Measurements from ENCODE around the gene OTULIN. TPM values are rescaled to one million over a fixed set of nuclear protein-coding genes. Genes with fewer than 3 reads are reported as not detected.

OTULIN gene
- total and polyA plus RNA-seq, 2 experiments from 2014 or later: 12.8 to 24.4 TPM

DNA sequence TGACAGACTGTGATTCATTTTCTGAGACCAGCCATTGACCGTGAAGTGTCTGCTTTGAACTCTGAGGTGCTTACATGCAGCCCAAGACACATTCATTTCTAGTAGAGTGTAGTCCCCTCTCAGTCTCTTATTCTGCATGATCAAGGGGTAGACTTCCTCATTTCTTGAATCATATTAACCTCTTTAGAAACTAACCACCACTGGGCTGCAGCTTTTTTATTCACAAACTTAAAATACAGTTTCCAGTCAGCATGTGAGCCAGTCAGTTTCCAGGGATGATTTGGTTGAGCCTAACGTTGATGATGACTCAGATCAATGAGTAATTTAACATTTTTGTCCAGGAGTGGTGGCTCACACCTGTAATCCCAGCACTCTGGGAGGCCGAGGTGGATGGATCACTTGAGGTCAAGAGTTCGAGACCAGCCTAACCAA, 59.2 kb downstream of the OTULIN start:
- H3K27me3 ChIP-seq (replicated peaks; ENCODE audit: insufficient read depth): no peaks in the 10 kb centered on the region
- 72 to 73% methylated on average over 4 of the region's 4 CpGs for WGBS, 2 experiments (ENCODE audit: low coverage in 1 of 2, low lambda C conversion rate in 2 of 2, missing lambda C conversion rate in 2 of 2)
- H3K36me3 ChIP-seq (ENCODE audit: low read depth): no peaks in the 10 kb centered on the region
- DNase-seq: peak; percentile 27
- H3K79me2 ChIP-seq (ENCODE audit: insufficient read depth): no peaks in the 10 kb centered on the region
- TF ChIP-seq EZH2phosphoT487 (IDR thresholded peaks at IDR 0.05; ENCODE audit: insufficient read depth, low read depth) (no peak), EZH2 (IDR thresholded peaks at IDR 0.05; ENCODE audit: insufficient read depth, poor library complexity, severe bottlenecking) (no peak)
- H3K9me2 ChIP-seq (ENCODE audit: insufficient read depth): no peaks in the 10 kb centered on the region
- peaks cover 31% of the 10 kb centered on the region for H3F3A ChIP-seq (ENCODE audit: insufficient read depth)
- H3K9me3 ChIP-seq (ENCODE audit: low read depth): no peaks in the 10 kb centered on the region
- H3K4me3 ChIP-seq: no peak overlapping the region
- H4K20me1 ChIP-seq (ENCODE audit: insufficient read depth): no peaks in the 10 kb centered on the region
- H3K9ac ChIP-seq: no peak overlapping the region
- in situ Hi-C loops (cut with MboI): no loop called here
- no peak overlapping the region for H3K27ac ChIP-seq
- no peak overlapping the region for H3K4me2 ChIP-seq (ENCODE audit: unreplicated experiment)
- peaks cover 32% of the 10 kb centered on the region for H3K4me1 ChIP-seq (ENCODE audit: insufficient read depth)
- H2AFZ ChIP-seq: no peak overlapping the region

DNA sequence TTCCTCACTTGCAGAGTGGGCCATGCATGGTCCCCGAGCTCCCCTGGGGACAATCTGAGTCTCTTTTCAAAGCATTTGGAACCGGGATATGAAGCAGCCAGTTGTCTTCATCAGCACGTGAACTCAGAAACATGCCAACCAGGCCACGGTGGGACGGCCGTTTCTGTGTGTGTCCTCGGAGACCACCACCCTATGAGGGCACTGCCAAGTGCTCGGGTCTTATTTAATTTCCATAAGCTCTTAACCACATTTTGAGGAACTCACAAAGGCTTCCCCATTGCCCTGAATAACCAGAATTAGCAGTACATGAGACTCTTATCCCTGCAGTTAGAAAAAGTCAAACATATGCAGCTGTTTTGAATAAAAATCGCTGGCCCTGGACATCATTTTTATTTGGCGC, 60.1 kb downstream of the OTULIN start:
- H3K79me2 ChIP-seq (ENCODE audit: insufficient read depth): no peaks in the 10 kb centered on the region
- no peak overlapping the region for H3K9ac ChIP-seq
- H3F3A ChIP-seq (ENCODE audit: insufficient read depth): peaks cover 26% of the 10 kb centered on the region
- peaks cover 30% of the 10 kb centered on the region for H3K4me1 ChIP-seq (ENCODE audit: insufficient read depth)
- no peak overlapping the region for H3K4me2 ChIP-seq (ENCODE audit: unreplicated experiment)
- 92 to 93% methylated on average over 10 of the region's 10 CpGs for WGBS, 2 experiments (ENCODE audit: low coverage in 1 of 2, low lambda C conversion rate in 2 of 2, missing lambda C conversion rate in 2 of 2)
- TF ChIP-seq EZH2phosphoT487 (IDR thresholded peaks at IDR 0.05; ENCODE audit: insufficient read depth, low read depth) (no peak), EZH2 (IDR thresholded peaks at IDR 0.05; ENCODE audit: insufficient read depth, poor library complexity, severe bottlenecking) (no peak)
- no peaks in the 10 kb centered on the region for H3K36me3 ChIP-seq (ENCODE audit: low read depth)
- no peaks in the 10 kb centered on the region for H4K20me1 ChIP-seq (ENCODE audit: insufficient read depth)
- in situ Hi-C loops (cut with MboI): loop anchor here (5.0 kb wide), 1 partner anchor 278 kb away; no protein-coding TSS in a partner anchor
- no peaks in the 10 kb centered on the region for H3K9me2 ChIP-seq (ENCODE audit: insufficient read depth)
- H3K27ac ChIP-seq: no peak overlapping the region
- H3K4me3 ChIP-seq: no peak overlapping the region
- H3K27me3 ChIP-seq (replicated peaks; ENCODE audit: insufficient read depth): no peaks in the 10 kb centered on the region
- no peak overlapping the region for H2AFZ ChIP-seq
- H3K9me3 ChIP-seq (ENCODE audit: low read depth): no peaks in the 10 kb centered on the region
- DNase-seq: no peak

DNA sequence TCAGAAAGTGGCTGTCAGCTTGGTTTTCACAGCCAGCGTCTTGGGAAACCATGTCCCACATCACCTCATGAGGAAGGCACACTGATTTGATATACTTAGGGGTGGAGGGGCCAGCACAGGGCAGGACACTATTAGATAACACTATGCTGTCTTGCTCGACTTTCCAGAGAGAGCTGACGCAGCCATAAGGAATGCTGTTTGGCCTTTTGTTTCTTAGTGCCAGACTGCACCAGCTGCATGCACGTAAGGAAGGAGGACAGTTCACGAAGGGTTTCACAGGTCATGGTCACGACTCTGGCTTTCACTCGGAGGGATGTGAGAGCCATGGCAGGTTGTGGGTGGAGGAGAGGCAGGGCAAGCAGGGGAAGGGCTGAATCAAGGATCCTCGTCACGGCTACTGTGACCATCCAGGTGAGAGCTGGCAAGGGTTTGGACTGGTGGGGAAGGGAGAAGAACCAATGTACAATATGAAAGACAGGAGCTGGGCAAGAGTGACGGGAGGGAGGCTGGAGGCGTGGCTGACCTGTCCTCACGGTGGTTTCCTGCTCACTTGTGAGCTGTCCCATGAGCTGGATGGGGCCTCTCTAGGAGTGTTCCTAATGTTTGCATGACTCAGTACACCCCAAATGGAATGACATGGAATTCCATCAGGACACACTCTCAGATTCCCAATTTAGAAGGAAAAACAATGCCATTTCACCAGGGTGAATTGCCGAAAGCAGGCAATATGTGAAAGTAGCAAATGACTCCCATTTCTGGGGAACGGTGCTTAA, 61.7 kb downstream of the OTULIN start:
- no peaks in the 10 kb centered on the region for H4K20me1 ChIP-seq (ENCODE audit: insufficient read depth)
- peak; percentile 51 for DNase-seq
- no peak overlapping the region for H3K27ac ChIP-seq
- no peaks in the 10 kb centered on the region for H3K9me3 ChIP-seq (ENCODE audit: low read depth)
- no peaks in the 10 kb centered on the region for H3K79me2 ChIP-seq (ENCODE audit: insufficient read depth)
- TF ChIP-seq EZH2 (IDR thresholded peaks at IDR 0.05; ENCODE audit: insufficient read depth, poor library complexity, severe bottlenecking): no peak
- no peak for TF ChIP-seq EZH2phosphoT487 (IDR thresholded peaks at IDR 0.05; ENCODE audit: insufficient read depth, low read depth)
- no peak overlapping the region for H3K4me2 ChIP-seq (ENCODE audit: unreplicated experiment)
- H3K9me2 ChIP-seq (ENCODE audit: insufficient read depth): no peaks in the 10 kb centered on the region
- H3K4me3 ChIP-seq: no peak overlapping the region
- H3F3A ChIP-seq (ENCODE audit: insufficient read depth): peaks cover 10% of the 10 kb centered on the region
- no peaks in the 10 kb centered on the region for H3K27me3 ChIP-seq (replicated peaks; ENCODE audit: insufficient read depth)
- H3K4me1 ChIP-seq (ENCODE audit: insufficient read depth): peaks cover 14% of the 10 kb centered on the region
- no peak overlapping the region for H2AFZ ChIP-seq
- H3K9ac ChIP-seq: no peak overlapping the region
- WGBS, 2 experiments (ENCODE audit: low coverage in 1 of 2, low lambda C conversion rate in 2 of 2, missing lambda C conversion rate in 2 of 2): 77 to 79% methylated on average over 13 to 14 of the region's 14 CpGs
- in situ Hi-C loops (cut with MboI): loop anchor here (5.0 kb wide), 1 partner anchor 276 kb away; no protein-coding TSS in a partner anchor
- H3K36me3 ChIP-seq (ENCODE audit: low read depth): no peaks in the 10 kb centered on the region

DNA sequence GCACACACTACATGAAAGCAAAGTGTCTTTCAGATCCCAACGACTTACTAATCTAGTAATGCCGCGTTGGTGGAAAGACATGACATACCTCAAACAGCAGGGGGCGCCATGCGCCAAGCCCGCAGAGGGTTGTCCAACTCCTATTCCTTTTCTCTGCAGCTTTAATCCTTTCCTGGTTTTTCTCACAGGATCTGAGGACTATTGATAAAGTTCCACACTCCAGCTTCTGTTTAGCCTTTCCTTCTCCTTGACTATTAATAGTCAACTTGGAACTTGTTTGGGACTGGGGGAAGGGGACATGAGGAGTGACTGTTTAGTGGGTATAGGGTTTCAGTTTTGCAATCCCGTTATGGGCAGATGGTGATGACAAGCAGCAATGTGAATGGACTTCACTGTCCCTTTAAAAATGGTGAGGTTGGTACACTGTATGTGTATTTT, 62.9 kb downstream of the OTULIN start:
- H4K20me1 ChIP-seq (ENCODE audit: insufficient read depth): no peaks in the 10 kb centered on the region
- H3K27ac ChIP-seq: no peak overlapping the region
- H3K9me3 ChIP-seq (ENCODE audit: low read depth): no peaks in the 10 kb centered on the region
- peak overlapping the region; percentile 69 for H3K4me2 ChIP-seq (ENCODE audit: unreplicated experiment)
- no peaks in the 10 kb centered on the region for H3K9me2 ChIP-seq (ENCODE audit: insufficient read depth)
- in situ Hi-C loops (cut with MboI): loop anchor here (5.0 kb wide), 1 partner anchor 275 kb away; no protein-coding TSS in a partner anchor
- no peak overlapping the region for H3K4me3 ChIP-seq
- DNase-seq: peak; percentile 87
- no peak overlapping the region for H3K9ac ChIP-seq
- TF ChIP-seq EZH2 (IDR thresholded peaks at IDR 0.05; ENCODE audit: insufficient read depth, poor library complexity, severe bottlenecking) (no peak), EZH2phosphoT487 (IDR thresholded peaks at IDR 0.05; ENCODE audit: insufficient read depth, low read depth) (no peak)
- 2 to 5% methylated on average over 7 of the region's 7 CpGs for WGBS, 2 experiments (ENCODE audit: low coverage in 1 of 2, low lambda C conversion rate in 2 of 2, missing lambda C conversion rate in 2 of 2)
- peak overlapping the region; percentile 48; the same call in 1 of the 2 replicates for H2AFZ ChIP-seq
- H3F3A ChIP-seq (ENCODE audit: insufficient read depth): peaks cover 6% of the 10 kb centered on the region; the same call in 1 of the 2 replicates
- peaks cover 14% of the 10 kb centered on the region for H3K4me1 ChIP-seq (ENCODE audit: insufficient read depth)
- H3K36me3 ChIP-seq (ENCODE audit: low read depth): no peaks in the 10 kb centered on the region
- no peaks in the 10 kb centered on the region for H3K27me3 ChIP-seq (replicated peaks; ENCODE audit: insufficient read depth)
- no peaks in the 10 kb centered on the region for H3K79me2 ChIP-seq (ENCODE audit: insufficient read depth)

Measured in GM23248 (cell line).